Stomach (tissue), 9 donors: ENCODE data around the gene LSM14A. TPM values are rescaled to one million over a fixed set of nuclear protein-coding genes. Genes with fewer than 3 reads are reported as not detected.
"Not testable (repeated sequence)": the region's sequence is repeated elsewhere in the genome, so short reads cannot be mapped to it uniquely, and the experiment has no call there.

Experiments used
- DNase-seq, 2 donors: peaks; one replicate each; pipeline versions ENCODE4 v3.0.0 to v3.0.0-alpha.2; 2013 to 2019
- H3K27ac ChIP-seq, 5 donors: fragments of 200-600 bp in 4 of 5; sonication (generic) in 4 of 5; one replicate each; pipeline ENCODE4 v1.5.1; 2013 to 2019; ENCODE audit warnings: mild to moderate bottlenecking in 1 of 5, moderate library complexity in 1 of 5
- H3K27me3 ChIP-seq, 3 donors: fragments of 200-600 bp; sonication (generic); one replicate each; pipeline ENCODE4 v1.5.1; 2017 to 2019; ENCODE audit warnings: mixed run types in 1 of 3
- H3K36me3 ChIP-seq, 4 donors: fragments of 200-600 bp; sonication (generic); 1 replicate in 3 of 4; 2 replicates in 1 of 4; pipeline ENCODE4 v1.5.1; 2016 to 2019
- H3K4me1 ChIP-seq, 4 donors: fragments of 200-600 bp; sonication (generic); one replicate each; pipeline ENCODE4 v1.5.1; 2016 to 2019
- H3K4me3 ChIP-seq, 4 donors: fragments of 200-600 bp; sonication (generic) in 3 of 4; one replicate each; pipeline ENCODE4 v1.5.1; 2016 to 2019; ENCODE audit warnings: mild to moderate bottlenecking in 1 of 4
- H3K9me3 ChIP-seq, 4 donors: fragments of 200-600 bp; sonication (generic); one replicate each; pipeline ENCODE4 v1.5.1; 2016 to 2019
- EP300 ChIP-seq: sonication (generic); formaldehyde crosslinking; IDR thresholded peaks from one replicate; pipeline ENCODE4 v1.6.1; 2017; ENCODE audit warnings: antibody characterized with exemption
- POLR2A ChIP-seq, 4 donors: fragments of 450-650 bp; IDR thresholded peaks; one replicate each; pipeline ENCODE4 v1.6.1; 2016; ENCODE audit warnings: antibody characterized with exemption in 4 of 4, control low read depth in 2 of 4, mild to moderate bottlenecking in 1 of 4, moderate library complexity in 1 of 4
- POLR2AphosphoS5 ChIP-seq, 3 donors: sonication (generic); formaldehyde crosslinking; IDR thresholded peaks; one replicate each; pipeline ENCODE4 v1.6.1; 2016; ENCODE audit warnings: antibody characterized with exemption in 3 of 3
- WGBS, 5 donors: extraction: QIAGEN DNeasy Blood & Tissue Kit in 3 of 5; methylation state at CpG; one replicate each; pipeline versions ENCODE4 v1.1.5 to v1.1.7; 2013 to 2018; 5-methylcytosine and 5-hydroxymethylcytosine counted together
- intact Hi-C: fragments of 100-400 bp; cut with DNase I; formaldehyde crosslinking; loops from one replicate; pipeline ENCODE4 v1.15.1; 2023; ENCODE audit warnings: low total_unique reads
- polyA plus RNA-seq, 3 donors: library from polyadenylated mRNA; stranded (reverse); fragments of 200-250 nt; gene quantifications; one replicate each; pipeline ENCODE4 v1.2.3, GENCODE V29; 2013
- total RNA-seq, 5 donors: library from RNA; depleted of rRNA; stranded (reverse); fragments of >200 nt; gene quantifications; one replicate each; pipeline versions ENCODE4 v1.1.0 to v1.2.3, GENCODE V29; 2014 to 2016
- TF ChIP-seq, protein P1 (sequence below), 7 experiments: fragments of 450-650 bp in 4 of 7; fragments of 200-600 bp in 3 of 7; sonication (generic) in 3 of 7; IDR thresholded peaks; one replicate each; pipeline ENCODE4 v1.5.1; 2016 to 2019; ENCODE audit warnings: antibody characterized with exemption in 7 of 7, control low read depth in 2 of 7, mild to moderate bottlenecking in 1 of 7
- donor health status: healthy with polysubstance abuse.
- donor health status: Bipolar disorder and iron deficiency.
- donor health status: healthy.

The LSM14A gene
- total and polyA plus RNA-seq, 8 donors = 38.4 to 227 (median 111) TPM

DNA sequence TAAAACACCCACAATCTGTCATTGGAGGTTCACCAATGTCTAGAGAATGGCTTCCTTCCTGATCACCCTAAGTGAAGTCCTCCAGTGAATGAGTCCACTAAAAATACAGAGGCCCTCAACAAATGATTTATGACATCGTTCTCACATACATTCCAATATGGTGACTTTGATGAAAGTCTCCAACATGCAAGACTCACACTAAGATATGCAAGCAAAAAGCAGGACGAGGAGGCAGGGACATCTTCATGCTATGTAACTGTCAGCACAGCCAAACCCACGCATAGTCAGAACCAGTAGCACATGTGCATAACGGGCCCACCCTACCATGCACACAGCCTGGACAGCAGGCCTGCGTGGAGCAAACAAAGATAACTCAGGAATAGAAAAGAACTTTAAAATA is 16.6 kb upstream of the LSM14A start:
- H3K36me3 ChIP-seq = no peaks in the 10 kb centered on the region
- H3K27ac ChIP-seq = no peak overlapping the region
- no peak overlapping the region for H3K4me3 ChIP-seq
- 82 to 93% (median 88%) methylated on average over 5 of the region's 5 CpGs for WGBS, 5 donors
- H3K27me3 ChIP-seq = no peaks in the 10 kb centered on the region
- H3K4me1 ChIP-seq = no peaks in the 10 kb centered on the region
- H3K9me3 ChIP-seq = no peaks in the 10 kb centered on the region
- no peak for DNase-seq
- intact Hi-C loops = no loop called here
- TF ChIP-seq, protein P1, sequence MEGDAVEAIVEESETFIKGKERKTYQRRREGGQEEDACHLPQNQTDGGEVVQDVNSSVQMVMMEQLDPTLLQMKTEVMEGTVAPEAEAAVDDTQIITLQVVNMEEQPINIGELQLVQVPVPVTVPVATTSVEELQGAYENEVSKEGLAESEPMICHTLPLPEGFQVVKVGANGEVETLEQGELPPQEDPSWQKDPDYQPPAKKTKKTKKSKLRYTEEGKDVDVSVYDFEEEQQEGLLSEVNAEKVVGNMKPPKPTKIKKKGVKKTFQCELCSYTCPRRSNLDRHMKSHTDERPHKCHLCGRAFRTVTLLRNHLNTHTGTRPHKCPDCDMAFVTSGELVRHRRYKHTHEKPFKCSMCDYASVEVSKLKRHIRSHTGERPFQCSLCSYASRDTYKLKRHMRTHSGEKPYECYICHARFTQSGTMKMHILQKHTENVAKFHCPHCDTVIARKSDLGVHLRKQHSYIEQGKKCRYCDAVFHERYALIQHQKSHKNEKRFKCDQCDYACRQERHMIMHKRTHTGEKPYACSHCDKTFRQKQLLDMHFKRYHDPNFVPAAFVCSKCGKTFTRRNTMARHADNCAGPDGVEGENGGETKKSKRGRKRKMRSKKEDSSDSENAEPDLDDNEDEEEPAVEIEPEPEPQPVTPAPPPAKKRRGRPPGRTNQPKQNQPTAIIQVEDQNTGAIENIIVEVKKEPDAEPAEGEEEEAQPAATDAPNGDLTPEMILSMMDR (IDR thresholded peaks at IDR 0.05) = no peak
- no peak for TF ChIP-seq EP300
- no peak for TF ChIP-seq POLR2AphosphoS5 (IDR thresholded peaks at IDR 0.05)
- TF ChIP-seq POLR2A (IDR thresholded peaks at IDR 0.05) = no peak

DNA sequence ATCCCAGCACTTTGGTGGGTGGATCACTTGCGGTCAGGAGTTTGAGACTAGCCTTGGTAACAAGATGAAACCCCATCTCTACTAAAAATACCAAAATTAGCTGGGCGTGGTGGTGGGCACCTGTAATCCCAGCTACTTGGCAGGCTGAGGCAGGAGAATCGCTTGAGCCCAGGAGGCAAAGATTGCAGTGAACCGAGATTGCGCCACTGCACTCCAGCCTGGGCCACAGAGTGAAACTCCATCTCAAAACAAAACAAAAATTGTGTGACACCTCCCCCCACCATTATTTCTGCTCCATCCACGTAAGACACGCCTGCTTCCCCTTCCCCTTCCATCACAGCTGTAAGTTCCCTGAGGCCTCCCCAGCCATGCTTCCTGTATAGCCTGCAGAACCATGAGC is 13.3 kb upstream of the LSM14A start:
- H3K27me3 ChIP-seq, H3K36me3 ChIP-seq, DNase-seq, H3K4me1 ChIP-seq, H3K4me3 ChIP-seq, H3K9me3 ChIP-seq, intact Hi-C loops, H3K27ac ChIP-seq: not testable (repeated sequence)
- 82 to 90% (median 87%) methylated on average over 7 of the region's 7 CpGs for WGBS, 5 donors

DNA sequence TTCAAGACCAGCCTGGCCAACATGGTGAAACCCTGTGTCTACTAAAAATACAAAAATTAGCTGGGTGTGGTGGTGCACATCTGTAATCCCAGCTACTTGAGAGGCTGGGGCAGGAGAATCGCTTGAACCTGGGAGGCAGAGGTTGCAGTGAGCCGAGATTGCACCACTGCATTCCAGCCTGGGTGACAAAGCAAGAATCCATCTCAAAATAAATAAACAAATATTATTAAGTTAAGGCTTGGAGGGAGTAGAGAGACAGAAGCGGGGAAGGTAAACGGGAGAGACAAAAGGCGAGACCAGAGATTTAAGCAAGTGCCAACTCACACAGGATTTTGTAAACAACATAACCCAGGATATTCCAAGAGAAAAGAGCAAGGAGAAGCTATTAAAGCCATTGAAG is 12.8 kb upstream of the LSM14A start:
- H3K27ac ChIP-seq, H3K4me1 ChIP-seq, H3K27me3 ChIP-seq, H3K9me3 ChIP-seq, DNase-seq, H3K36me3 ChIP-seq, intact Hi-C loops, H3K4me3 ChIP-seq: not testable (repeated sequence)
- WGBS, 5 donors = 76 to 93% (median 88%) methylated on average over 5 of the region's 5 CpGs

DNA sequence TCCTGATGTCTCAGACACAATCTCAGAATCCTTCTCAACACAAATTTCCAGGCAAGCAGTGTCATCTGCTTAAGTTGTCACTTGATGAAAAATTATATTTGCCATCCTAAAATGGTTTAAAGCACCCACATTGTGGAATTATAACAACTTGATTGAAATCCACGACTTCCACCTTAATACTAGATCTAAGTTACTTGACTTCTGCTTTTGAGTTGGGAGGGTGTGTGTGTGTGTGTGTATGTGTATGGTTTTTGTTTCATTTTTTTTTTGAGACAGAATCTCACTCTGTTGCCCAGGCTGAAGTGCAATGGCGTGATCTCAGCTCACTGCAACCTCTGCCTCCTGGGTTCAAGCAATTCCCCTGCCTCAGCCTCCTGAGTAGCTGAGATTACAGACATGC is 10.4 kb upstream of the LSM14A start:
- 55 to 73% (median 57%) methylated on average over 2 of the region's 2 CpGs for WGBS, 5 donors
- DNase-seq, intact Hi-C loops: not testable (repeated sequence)

DNA sequence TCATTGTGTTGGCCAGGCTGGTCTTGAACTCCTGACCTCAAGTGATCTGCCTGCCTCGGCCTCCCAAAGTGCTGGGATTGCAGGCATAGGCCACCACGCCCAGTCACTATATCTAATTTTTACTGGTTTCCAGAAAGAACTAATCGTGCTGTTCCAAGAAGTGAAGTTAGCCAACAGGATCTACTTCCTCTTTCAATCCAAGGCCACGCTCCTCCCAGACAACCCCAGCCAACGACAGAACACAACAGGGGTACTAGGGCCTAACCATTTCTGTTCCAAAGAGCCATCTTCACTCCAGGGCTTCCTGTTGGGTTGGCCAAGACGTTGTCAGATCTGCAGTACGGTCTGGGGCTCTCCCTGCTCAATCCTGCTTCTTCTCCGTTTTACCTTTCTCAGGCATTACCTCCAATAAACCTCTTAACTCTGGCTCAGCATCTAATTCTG is 7.0 kb upstream of the LSM14A start:
- H3K4me3 ChIP-seq = no peak overlapping the region
- intact Hi-C loops = no loop called here
- no peaks in the 10 kb centered on the region for H3K27me3 ChIP-seq
- no peaks in the 10 kb centered on the region for H3K36me3 ChIP-seq
- no peak overlapping the region for H3K27ac ChIP-seq
- WGBS, 5 donors = 59 to 83% (median 72%) methylated on average over 8 of the region's 8 CpGs
- TF ChIP-seq, protein P1 (IDR thresholded peaks at IDR 0.05) = no peak
- no peak for TF ChIP-seq EP300
- no peak for TF ChIP-seq POLR2AphosphoS5 (IDR thresholded peaks at IDR 0.05)
- no peak for TF ChIP-seq POLR2A (IDR thresholded peaks at IDR 0.05)
- no peaks in the 10 kb centered on the region for H3K4me1 ChIP-seq
- H3K9me3 ChIP-seq = no peaks in the 10 kb centered on the region
- DNase-seq = no peak

More for the DNA sequence above, 10.4 kb upstream of the LSM14A start:
- H3K4me1 ChIP-seq, H3K4me3 ChIP-seq, H3K9me3 ChIP-seq, H3K36me3 ChIP-seq, H3K27me3 ChIP-seq, H3K27ac ChIP-seq: not testable (repeated sequence)

DNA sequence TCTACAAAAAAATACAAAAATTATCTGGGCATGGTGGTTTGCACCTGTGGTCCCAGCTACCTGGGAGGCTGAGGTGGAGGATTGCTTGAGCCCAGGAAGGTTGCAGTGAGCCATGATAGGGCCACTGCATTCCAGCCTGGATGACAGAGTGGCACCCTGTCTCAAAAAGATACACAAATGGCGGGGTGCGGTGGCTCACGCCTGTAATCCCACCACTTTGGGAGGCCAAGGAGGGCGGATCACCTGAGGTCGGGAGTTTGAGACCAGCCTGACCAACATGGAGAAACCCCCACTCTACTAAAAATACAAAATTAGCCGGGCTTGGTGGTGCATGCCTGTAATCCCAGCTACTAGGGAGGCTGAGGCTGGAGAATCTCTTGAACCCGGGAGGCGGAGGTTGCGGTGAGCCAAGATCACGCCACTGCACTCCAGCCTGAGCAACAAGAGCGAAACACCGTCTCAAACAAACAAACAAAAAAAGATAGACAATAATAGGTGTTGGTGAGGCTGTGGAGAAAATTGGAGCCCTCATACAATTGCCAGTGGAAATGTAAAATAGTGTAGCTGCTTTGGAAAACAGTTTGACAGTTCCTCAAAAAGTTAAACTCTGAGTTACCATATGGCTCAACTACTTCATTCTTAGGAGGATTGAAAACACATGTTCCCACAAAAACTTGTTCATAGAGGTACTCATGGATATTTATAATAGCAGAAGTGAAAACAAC is 2.7 kb upstream of the LSM14A start:
- H3K4me1 ChIP-seq = peaks cover 15 to 26% (median 21%) of the 10 kb centered on the region in 4 donors
- H3K9me3 ChIP-seq, DNase-seq, H3K4me3 ChIP-seq, intact Hi-C loops, H3K36me3 ChIP-seq, H3K27me3 ChIP-seq, H3K27ac ChIP-seq: not testable (repeated sequence)
- 95 to 98% (median 95%) methylated on average over 12 of the region's 12 CpGs for WGBS, 5 donors
